Brain pericyte (primary cell): ENCODE results near the gene MYADM.
A peak's percentile ranks its signal among the peaks of the same experiment; 100 is the strongest.
"Not testable (repeated sequence)": the region's sequence is repeated elsewhere in the genome, so short reads cannot be mapped to it uniquely, and the experiment has no call there.

Experiments
- DNase-seq: peaks from one replicate; pipeline ENCODE4 v3.0.0-alpha.2; 2012; ENCODE audit warnings: low read depth, low spot score

MYADM gene, protein sequence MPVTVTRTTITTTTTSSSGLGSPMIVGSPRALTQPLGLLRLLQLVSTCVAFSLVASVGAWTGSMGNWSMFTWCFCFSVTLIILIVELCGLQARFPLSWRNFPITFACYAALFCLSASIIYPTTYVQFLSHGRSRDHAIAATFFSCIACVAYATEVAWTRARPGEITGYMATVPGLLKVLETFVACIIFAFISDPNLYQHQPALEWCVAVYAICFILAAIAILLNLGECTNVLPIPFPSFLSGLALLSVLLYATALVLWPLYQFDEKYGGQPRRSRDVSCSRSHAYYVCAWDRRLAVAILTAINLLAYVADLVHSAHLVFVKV

GRCh38 chr19:53867225-53868090 is at the start of gene MYADM:
MYADM (plus strand) TSS chr19:53867883; CDS start chr19:53873530, 5,647 bp downstream.
- peak; percentile 95 for DNase-seq

- DNase-seq, result no peak
These were observed 48.9 kb upstream of the MYADM start for GRCh38 chr19:53818756-53819155.

- DNase-seq, result no peak
These were observed 47.8 kb upstream of the MYADM start for GRCh38 chr19:53819861-53820260.

GRCh38 chr19:53823380-53824120 is 44.1 kb upstream of the MYADM start:
- no peak for DNase-seq

GRCh38 chr19:53824134-53824611 is 43.5 kb upstream of the MYADM start, which contains the start of gene NLRP12:
NLRP12 (minus strand) TSS chr19:53824314; CDS start chr19:53824174, 140 bp downstream.
- DNase-seq, result no peak

GRCh38 chr19:53826876-53827275 is 40.8 kb upstream of the MYADM start:
- no peak for DNase-seq

DNA sequence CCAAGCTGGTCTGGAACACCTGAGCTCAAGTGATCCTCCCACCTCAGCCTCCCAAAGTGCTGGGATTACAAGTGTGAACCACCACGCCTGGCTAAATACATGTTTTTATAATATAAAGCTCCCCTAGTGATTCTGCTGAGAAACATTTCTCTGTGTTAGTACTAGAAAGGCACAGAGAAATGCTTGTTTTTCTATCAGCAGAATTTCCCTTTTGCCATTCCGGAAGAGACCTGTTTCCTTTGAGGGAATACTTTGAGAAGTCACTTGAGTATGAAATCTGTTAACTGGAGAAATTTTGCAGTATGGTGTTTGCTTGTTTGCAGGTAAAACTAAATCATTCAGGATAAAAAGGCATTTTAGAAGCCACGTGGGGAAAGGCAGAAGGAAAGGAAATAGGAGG is 39.2 kb upstream of the MYADM start:
- no peak for DNase-seq

GRCh38 chr19:53832861-53833260 is 34.8 kb upstream of the MYADM start:
- not testable (repeated sequence) for DNase-seq

DNA sequence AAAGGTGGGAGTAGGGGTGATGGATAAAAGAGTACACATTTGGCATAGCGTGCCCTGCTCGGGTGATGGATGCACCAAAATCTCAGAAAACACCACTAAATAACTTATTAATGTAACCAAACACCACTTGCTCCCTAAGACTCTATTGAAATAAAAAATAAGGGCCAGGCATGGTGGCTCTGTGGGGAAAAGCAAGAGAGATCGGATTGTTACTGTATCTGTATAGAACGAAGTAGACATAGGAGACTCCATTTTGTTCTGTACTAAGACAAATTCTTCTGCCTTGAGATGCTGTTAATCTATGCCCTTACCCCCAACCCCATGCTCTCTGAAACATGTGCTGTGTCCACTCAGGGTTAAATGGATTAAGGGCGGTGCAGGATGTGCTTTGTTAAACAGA is 29.2 kb upstream of the MYADM start:
- not testable (repeated sequence) for DNase-seq

DNA sequence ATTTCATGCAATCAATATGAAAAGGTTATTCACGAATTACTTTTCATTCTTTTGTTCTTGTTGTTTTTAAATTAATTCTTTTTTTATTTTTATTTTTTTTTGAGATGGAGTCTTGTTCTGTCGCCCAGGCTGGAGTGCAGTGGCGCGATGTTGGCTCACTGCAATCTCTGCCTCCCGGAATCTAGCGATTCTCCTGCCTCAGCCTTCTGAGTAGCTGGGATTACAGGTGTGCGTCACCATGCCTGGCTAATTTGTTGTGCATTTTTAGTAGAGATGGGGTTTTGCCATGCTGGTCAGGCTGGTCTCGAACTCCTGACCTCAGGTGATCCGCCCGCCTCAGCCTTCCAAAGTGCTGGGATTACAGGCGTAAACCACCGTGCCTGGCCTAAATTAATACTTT is 27.4 kb upstream of the MYADM start:
- not testable (repeated sequence) for DNase-seq

DNA sequence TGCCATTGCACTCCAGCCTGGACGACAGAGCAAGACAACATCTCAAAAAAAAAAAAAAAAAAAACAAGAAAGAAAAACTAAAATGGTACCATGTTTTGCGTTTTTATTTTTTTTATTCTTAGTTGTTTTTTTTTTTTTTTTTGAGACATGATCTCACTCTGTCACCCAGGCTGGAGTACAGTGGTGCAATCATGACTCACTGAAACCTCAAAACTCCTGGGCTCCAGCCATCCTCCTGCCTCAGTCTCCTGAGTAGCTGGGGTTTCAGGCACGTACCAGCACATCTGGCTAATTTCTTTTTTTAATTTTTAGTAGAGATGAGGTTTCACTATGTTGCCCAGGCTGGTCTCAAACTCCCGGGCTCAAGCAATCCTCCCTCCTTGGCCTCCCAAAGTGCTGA is 26.8 kb upstream of the MYADM start:
- DNase-seq, result not testable (repeated sequence)

DNA sequence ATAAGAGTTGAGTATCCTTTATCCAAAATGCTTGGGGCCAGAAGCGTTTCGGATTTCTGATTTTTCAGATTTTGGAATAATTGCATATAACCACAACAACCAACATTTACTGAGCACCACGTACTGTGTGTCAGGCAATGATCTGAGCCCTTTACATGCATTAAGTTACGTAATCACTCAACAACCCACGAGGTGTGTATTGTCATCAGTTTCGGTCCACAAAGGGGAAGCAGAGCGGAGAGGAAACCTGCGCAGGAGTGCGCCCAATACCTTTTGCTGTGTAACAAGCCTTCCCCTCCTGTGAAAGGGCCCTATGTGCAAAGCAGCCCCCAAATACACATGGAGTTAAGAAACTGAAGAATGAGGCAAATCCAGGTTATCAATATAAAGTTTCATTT is 22.8 kb upstream of the MYADM start:
- DNase-seq, result no peak

DNA sequence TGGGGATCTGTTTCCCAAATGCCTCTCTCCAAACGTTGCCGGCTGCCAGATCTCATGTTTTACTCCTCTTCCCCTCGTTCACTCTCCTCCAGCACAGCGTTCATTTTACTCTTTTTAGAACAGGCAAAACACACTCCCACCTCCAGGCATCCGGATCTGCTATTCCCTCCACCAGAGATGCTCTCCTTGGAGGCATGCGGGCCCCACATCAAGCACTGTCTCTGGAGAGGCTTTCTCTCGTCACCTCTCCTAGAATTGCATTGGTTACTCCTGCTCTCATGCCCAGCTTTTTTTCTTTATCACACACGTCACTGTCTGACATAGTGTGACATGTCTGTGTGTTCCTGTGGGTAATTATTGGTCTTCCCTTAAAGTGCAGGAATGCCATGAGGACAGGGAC is 20.1 kb upstream of the MYADM start:
- DNase-seq, result no peak

DNA sequence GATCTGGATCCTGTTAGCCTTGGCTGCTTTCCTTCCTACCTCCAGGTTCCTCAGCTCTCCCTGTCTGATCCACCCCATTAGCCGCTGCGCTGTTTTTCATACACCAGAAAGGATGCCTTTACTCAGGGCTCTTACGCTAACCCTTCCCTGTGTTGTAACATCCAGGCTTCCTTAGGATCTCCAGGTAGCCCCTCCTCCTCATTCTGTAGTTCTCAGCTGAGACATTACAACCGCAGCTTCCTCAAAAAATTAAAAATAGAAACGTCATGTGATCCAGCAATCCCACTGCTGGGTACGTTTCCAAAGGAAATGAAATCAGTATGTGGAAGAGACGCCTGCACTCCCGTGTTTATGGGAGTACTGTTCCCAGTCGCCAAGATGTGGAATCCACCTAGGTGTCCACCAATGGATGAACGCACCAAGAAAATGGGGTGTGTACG is 18.4 kb upstream of the MYADM start:
- DNase-seq, result no peak

DNA sequence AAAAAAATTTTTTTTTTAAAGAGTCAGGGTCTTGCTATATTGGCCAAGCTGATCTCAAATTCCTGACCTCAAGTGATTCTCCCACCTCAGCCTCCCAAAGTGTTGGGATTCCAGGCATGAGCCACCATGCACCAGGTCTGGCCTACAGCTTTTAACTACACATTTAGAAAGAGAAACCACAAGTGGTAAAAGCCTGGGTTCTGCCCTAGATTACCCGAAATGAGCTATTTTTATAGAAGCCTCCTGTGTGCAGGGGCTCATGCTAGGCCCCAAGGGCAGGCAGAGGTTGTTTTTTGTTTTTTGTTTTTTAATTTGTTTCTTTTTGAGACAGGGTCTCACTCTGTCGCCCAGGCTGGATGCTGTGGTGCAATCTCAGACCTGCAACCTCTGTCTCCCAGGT is 14.0 kb upstream of the MYADM start:
- no peak for DNase-seq

DNA sequence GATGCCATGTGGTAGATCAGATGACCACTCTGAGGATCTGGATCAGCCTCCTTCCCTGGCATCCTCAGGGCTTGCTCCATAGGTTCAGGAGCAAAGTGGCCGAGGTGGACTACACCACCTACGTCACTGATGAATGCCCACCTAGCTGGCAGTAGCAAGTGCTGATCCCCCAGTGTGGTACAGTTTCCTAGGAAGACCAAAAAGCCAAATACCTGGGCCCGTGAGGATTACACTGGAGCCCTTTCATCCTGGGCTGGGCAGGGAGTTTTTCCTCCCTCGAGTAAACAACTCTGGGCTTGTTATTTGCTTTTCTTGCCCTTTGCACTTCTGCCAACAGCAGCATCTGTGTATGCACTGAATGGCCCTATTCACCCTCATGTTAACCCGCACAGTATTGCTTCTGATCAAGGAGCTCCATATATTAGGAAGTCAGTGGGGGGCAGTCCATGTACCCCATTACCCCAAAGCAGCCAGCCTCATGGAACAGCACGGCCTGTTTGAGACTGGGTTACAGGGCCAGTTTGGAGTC is 3.3 kb upstream of the MYADM start:
- no peak for DNase-seq

GRCh38 chr19:53865523-53865917 is 2.2 kb upstream of the MYADM start:
- no peak for DNase-seq

- no peak for DNase-seq
These were observed 1.5 kb upstream of the MYADM start for GRCh38 chr19:53865918-53866864.

DNA sequence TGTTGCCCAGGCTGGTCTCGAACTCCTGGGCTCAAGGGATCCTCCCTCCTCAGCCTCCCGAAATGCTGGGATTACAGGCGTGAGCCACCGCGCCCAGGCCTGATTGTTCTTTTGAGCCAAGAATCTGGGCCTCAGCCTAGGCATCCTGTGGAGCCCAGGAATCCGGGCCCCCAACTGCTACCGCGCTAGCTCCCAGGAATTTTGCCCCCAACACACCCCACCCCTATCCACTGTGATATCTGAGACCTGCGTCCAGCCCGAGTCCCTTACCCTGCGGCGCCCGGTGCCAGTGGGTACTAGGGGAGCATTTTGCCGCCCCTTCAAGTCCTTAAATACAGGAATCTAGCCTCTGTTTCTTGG is 838 bp upstream of the MYADM start:
- no peak for DNase-seq

DNA sequence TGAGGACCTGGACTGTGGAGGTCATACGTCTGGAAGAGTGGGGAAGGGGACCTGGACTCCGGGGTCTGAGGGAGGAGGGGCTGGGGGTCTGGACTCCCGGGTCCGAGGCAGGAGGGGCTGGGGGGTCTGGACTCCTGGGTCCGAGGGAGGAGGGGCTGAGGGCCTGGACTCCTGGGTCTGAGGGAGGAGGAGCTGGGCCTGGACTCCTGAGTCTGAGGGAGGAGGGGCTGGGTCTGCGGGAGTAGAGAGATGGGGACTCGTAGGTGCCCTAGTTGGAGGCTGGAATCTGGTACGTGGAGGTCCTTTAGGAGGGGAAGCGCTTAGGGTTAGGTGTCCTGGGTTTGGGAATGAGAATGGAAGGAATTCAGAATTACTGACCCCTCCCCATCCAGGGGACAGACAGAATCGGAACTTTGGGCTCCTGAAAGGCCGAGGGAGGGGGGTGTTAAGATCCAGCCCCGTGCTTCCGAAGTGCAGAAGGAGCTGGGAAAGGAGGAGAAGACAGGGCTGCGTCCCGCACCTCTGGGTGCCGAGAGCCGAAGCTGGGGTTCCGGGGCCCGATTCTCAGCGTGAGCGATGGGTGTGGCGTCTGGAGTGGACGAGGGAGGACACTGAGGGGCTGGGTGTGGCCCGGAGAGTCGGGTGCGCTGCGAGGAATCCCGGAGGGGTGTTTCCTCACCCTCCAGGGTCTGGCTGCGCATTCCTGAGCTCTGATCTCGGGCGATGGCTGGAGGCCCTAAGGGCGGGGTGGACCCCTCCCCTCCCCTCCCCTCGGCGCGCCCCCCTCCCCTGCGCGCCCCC is 608 bp downstream of the MYADM start:
- no peak for DNase-seq
